A673 (cell line): ENCODE measurements around the gene KCNQ1. TPM values are rescaled to one million over a fixed set of nuclear protein-coding genes. Genes with fewer than 3 reads are reported as not detected.

Source experiments
- BruUV-seq: library from RNA; stranded (reverse); fragments of 400-500 nt; replicated peaks from 2 replicates; lab custom pipeline; 2021; lab: Mats Ljungman, UMichigan
- CTCF ChIA-PET: fragments of 300-600 bp; sonication (Branson Sonifier 250); formaldehyde crosslinking; loops from one replicate; lab custom pipeline; 2022; ENCODE audit warnings: antibody characterized with exemption; lab: Charles Lee
- POLR2A ChIA-PET: fragments of 300-600 bp; sonication (Branson Sonifier 250); formaldehyde crosslinking; loops from one replicate; lab custom pipeline; 2022; ENCODE audit warnings: antibody characterized with exemption; ENCODE audit not compliant: low non-redundant PET; lab: Charles Lee
- DNase-seq: peaks from one replicate; pipeline ENCODE4 v3.0.0-alpha.2; 2015; ENCODE audit warnings: low spot score
- H3K27ac ChIP-seq: fragments of 200-600 bp; sonication (generic); 2 replicates; pipeline ENCODE4 v1.5.1; 2016; ENCODE audit warnings: mixed run types, low read depth, mild to moderate bottlenecking, mixed read lengths, antibody characterized with exemption, low read length; ENCODE audit not compliant: poor library complexity, severe bottlenecking
- H3K27me3 ChIP-seq: fragments of 200-600 bp; sonication (generic); replicated peaks from 2 replicates; pipeline ENCODE4 v1.6.1; 2017; ENCODE audit warnings: mixed run types, low read depth, mild to moderate bottlenecking, mixed read lengths, antibody characterized with exemption, low read length; ENCODE audit not compliant: insufficient read depth, poor library complexity
- H3K36me3 ChIP-seq: fragments of 200-600 bp; sonication (generic); 2 replicates; pipeline ENCODE4 v1.6.1; 2016; ENCODE audit warnings: mixed run types, mild to moderate bottlenecking, mixed read lengths, antibody characterized with exemption, low read length; ENCODE audit not compliant: insufficient read depth, poor library complexity, severe bottlenecking
- H3K4me1 ChIP-seq: fragments of 200-600 bp; sonication (generic); 2 replicates; pipeline ENCODE4 v1.6.1; 2017; ENCODE audit warnings: mixed run types, mild to moderate bottlenecking, mixed read lengths, antibody characterized with exemption, low read length; ENCODE audit not compliant: insufficient read depth, poor library complexity, severe bottlenecking
- H3K4me3 ChIP-seq: fragments of 200-600 bp; sonication (generic); 2 replicates; pipeline ENCODE4 v1.5.1; 2016; ENCODE audit warnings: low read depth, mixed run types, mild to moderate bottlenecking, mixed read lengths, low read length; ENCODE audit not compliant: poor library complexity, severe bottlenecking
- H3K9me3 ChIP-seq: fragments of 200-600 bp; sonication (generic); 2 replicates; pipeline ENCODE4 v1.6.1; 2016; ENCODE audit warnings: mixed run types, low read depth, mild to moderate bottlenecking, mixed read lengths, antibody characterized with exemption, low read length; ENCODE audit not compliant: poor library complexity, severe bottlenecking
- EZH2 ChIP-seq: fragments of 200-600 bp; sonication (generic); IDR thresholded peaks from 2 replicates; pipeline ENCODE4 v1.6.1; 2017; ENCODE audit warnings: borderline replicate concordance, low read depth, mild to moderate bottlenecking, mixed read lengths, antibody characterized with exemption, low read length; ENCODE audit not compliant: poor library complexity, severe bottlenecking
- intact Hi-C: fragments of 100-400 bp; cut with micrococcal nuclease; formaldehyde crosslinking; loops from one replicate; pipeline ENCODE4 v1.10.0; 2022; ENCODE audit not compliant: unreplicated experiment
- total RNA-seq: library from RNA; stranded (reverse); gene quantifications from 2 replicates; pipeline ENCODE4 v1.2.3, GENCODE V29; 2021
- TF ChIP-seq, protein P1 (sequence below): fragments of 300-800, 200-600 bp; sonication (generic); conservative IDR thresholded peaks from 2 replicates; pipeline ENCODE4 v1.5.1; 2017; ENCODE audit warnings: low read depth, mild to moderate bottlenecking, antibody characterized with exemption, low read length, moderate library complexity, mixed read lengths

The KCNQ1 gene
- total RNA-seq, 1 experiment from 2014 or later: not detected

DNA sequence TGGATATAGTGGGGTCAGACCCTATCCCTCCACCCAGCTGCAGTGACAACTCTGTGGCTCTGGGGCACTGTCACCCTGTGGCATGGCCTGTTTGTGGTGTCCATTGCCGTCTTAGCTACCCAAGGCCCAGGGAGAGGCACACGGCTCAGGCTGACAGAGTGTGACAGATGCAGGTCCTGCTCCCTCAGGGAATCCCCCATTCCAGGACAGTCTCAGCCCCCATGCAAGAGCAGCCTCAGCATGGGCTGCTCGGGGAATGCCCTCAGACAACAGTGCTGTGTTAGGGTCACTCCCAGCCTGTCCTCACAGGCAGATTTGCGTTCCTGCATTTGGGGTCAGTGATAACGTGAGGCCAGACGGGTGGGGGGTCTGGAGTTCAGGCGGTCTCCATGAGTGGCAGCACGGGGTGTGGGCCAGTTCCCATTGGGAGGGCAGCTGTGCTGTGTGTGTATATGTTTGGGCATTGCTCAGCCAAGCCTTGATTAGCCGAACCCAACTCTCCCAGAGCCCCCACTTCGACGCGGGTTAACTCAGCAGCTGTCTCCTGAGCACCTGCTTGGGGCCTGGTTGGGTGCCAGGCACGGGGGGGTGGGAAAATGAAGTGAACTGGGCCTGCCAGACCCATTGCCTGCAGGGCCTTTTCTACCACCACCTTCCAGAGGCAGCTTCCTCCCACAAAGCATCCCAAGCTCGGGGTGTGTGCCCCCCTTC is 260.2 kb downstream of the KCNQ1 start:
- intact Hi-C loops: loop anchor here (5.0 kb wide), 1 partner anchor 182 kb away; the partner anchor contains the start of gene CDKN1C
- TF ChIP-seq, protein P1, sequence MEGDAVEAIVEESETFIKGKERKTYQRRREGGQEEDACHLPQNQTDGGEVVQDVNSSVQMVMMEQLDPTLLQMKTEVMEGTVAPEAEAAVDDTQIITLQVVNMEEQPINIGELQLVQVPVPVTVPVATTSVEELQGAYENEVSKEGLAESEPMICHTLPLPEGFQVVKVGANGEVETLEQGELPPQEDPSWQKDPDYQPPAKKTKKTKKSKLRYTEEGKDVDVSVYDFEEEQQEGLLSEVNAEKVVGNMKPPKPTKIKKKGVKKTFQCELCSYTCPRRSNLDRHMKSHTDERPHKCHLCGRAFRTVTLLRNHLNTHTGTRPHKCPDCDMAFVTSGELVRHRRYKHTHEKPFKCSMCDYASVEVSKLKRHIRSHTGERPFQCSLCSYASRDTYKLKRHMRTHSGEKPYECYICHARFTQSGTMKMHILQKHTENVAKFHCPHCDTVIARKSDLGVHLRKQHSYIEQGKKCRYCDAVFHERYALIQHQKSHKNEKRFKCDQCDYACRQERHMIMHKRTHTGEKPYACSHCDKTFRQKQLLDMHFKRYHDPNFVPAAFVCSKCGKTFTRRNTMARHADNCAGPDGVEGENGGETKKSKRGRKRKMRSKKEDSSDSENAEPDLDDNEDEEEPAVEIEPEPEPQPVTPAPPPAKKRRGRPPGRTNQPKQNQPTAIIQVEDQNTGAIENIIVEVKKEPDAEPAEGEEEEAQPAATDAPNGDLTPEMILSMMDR: no peak
- TF ChIP-seq EZH2: no peak
- Histone ChIP-seq H3K27ac (no peak overlapping the region), H3K9me3 (no peaks in the 10 kb centered on the region), H3K36me3 (no peaks in the 10 kb centered on the region), H3K27me3 (no peaks in the 10 kb centered on the region), H3K4me1 (peaks cover 27% of the 10 kb centered on the region), H3K4me3 (no peak overlapping the region)
- BruUV-seq: no TSS peak
- ChIA-PET POLR2A (no interaction called here), CTCF (no interaction called here)
- no peak for DNase-seq

DNA sequence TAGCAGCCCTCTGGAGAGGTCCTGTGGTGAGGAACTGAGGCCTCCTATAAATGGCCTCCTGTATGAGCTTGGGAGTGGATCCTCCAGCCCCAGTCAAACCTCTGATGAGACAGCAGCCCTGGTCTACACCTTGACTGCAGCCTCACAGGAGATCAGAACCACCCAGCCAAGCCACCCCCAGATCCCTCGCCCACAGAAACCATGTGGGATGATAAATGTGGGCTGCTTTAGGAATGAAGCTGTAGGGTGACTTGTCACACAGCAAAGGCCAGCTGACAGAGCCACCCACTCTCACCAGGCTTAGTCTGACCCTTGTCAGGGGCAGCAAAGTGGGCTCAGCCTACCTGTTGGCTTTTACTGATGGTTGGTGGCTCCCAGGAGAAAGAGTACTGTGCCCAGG is 261.5 kb downstream of the KCNQ1 start:
- ChIA-PET POLR2A (no interaction called here), CTCF (no interaction called here)
- Histone ChIP-seq H3K27me3 (no peaks in the 10 kb centered on the region), H3K4me1 (peaks cover 21% of the 10 kb centered on the region), H3K36me3 (no peaks in the 10 kb centered on the region), H3K27ac (no peak overlapping the region), H3K4me3 (no peak overlapping the region), H3K9me3 (no peaks in the 10 kb centered on the region)
- no peak for TF ChIP-seq EZH2
- TF ChIP-seq, protein P1: no peak
- no peak for DNase-seq
- intact Hi-C loops: no loop called here
- BruUV-seq: no TSS peak

DNA sequence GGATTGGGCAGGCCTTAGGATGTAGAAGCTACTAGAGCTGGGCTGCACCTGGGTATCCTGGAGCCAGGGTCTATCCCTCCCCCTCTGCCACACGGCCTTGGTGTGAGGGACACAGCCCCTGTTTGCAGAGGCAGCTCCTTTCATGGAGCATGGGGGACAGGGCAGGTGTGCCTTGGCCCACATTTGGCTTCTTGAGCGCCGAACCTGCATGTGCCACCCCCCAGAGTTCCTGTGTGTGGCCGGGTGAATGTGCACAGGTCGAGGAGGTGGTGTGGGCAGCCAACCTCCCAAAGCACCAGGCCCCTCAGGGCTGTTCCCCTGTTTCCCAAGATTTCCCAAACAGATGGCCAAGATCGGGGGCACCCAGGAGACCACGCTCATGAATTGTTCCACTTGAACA is 262.9 kb downstream of the KCNQ1 start:
- peaks cover 18% of the 10 kb centered on the region for H3K4me1 ChIP-seq
- DNase-seq: no peak
- CTCF ChIA-PET: no interaction called here
- H3K36me3 ChIP-seq: no peaks in the 10 kb centered on the region
- no peaks in the 10 kb centered on the region for H3K27me3 ChIP-seq
- H3K27ac ChIP-seq: no peak overlapping the region
- intact Hi-C loops: no loop called here
- no peak overlapping the region for H3K4me3 ChIP-seq
- TF ChIP-seq, protein P1: no peak
- TF ChIP-seq EZH2: no peak
- no TSS peak for BruUV-seq
- POLR2A ChIA-PET: no interaction called here
- no peaks in the 10 kb centered on the region for H3K9me3 ChIP-seq
